Spleen (tissue), 7 donors: ENCODE results near the gene GGPS1.

ENCODE experiments used
- CTCF ChIP-seq, 11 experiments: fragments of 200-600 bp in 7 of 11; fragments of 450-650 bp in 4 of 11; sonication (generic) in 4 of 11; IDR thresholded peaks in 8 of 11; conservative IDR thresholded peaks in 3 of 11; 1 replicate in 7 of 11; 2 replicates in 4 of 11; pipeline versions ENCODE4 v1.4.0 to v1.8.0; 2016 to 2021; ENCODE audit warnings: antibody characterized with exemption in 11 of 11, inconsistent platforms in 4 of 11, mild to moderate bottlenecking in 1 of 11
- POLR2A ChIP-seq, 3 donors: fragments of 450-650 bp; IDR thresholded peaks; one replicate each; pipeline ENCODE4 v1.5.1; 2017; ENCODE audit warnings: antibody characterized with exemption in 3 of 3, mild to moderate bottlenecking in 1 of 3
- donor health status: DM: no; HTN: no; CAD: no; lungs with moderate emphysema.
- donor health status: DM: no; HTN: no; CAD: no.
- donor health status: DM: no; HTN: no; CAD: no.

DNA sequence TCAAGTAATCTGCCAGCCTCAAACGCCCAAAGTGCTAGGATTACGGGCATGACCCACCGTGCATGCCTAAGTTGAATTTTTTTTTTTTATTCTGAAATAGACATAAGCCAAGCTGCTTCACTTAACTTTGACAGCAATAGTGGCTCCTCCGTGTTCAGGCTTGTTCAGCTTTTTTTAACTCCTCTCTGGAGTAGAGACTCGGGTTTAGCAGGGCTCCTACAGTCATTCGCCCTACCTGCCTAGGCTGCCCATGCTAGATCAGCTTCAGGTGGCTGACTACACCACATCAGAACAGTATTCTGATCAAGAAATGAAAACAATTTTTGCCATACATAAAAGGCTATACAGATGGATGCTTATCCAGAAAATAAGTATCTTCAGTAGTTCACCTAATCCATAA, 15.1 kb upstream of the GGPS1 start:
- TF ChIP-seq CTCF (IDR thresholded peaks at IDR 0.05 in 8 of 11, conservative IDR thresholded peaks at IDR 0.05 in 3 of 11) (no peak), POLR2A (IDR thresholded peaks at IDR 0.05) (no peak)
